Motor neuron (in vitro differentiated cells): Measurements from ENCODE around the gene FLNB. TPM values are rescaled to one million over a fixed set of nuclear protein-coding genes. Genes with fewer than 3 reads are reported as not detected.
A peak's percentile ranks its signal among the peaks of the same experiment; 100 is the strongest.

ENCODE experiments used
- ATAC-seq, 8 experiments: fragments of 200-7000 bp; cut with Tn5 transposase; replicated peaks in 6 of 8; 2 replicates each; pipeline ENCODE4 v1.8.0; 2021; ENCODE audit warnings: mild to moderate bottlenecking in 8 of 8, moderate library complexity in 8 of 8
- H3K27ac ChIP-seq, 2 donors: fragments of 250-450 bp; sonication (Bioruptor Pico); 2 replicates each; pipeline ENCODE4 v1.9.0; 2021; ENCODE audit warnings: antibody characterized with exemption in 2 of 2, mild to moderate bottlenecking in 2 of 2, moderate library complexity in 1 of 2
- H3K4me1 ChIP-seq, 2 donors: fragments of 250-450 bp; sonication (Bioruptor Pico); replicated peaks in 1 of 2; 2 replicates each; pipeline ENCODE4 v1.6.1; 2021; ENCODE audit warnings: antibody characterized with exemption in 2 of 2, mild to moderate bottlenecking in 2 of 2, moderate library complexity in 1 of 2
- H3K4me3 ChIP-seq, 5 donors: fragments of 250-450 bp; sonication (Bioruptor Pico); 2 replicates each; pipeline ENCODE4 v1.9.0; 2021; ENCODE audit warnings: antibody characterized with exemption in 5 of 5, mild to moderate bottlenecking in 5 of 5, moderate library complexity in 4 of 5
- WGBS, 10 experiments: fragments of 450-650 bp; shearing (Covaris generic); methylation state at CpG; one replicate each; pipeline ENCODE4 v1.0.0; 2022; 5-methylcytosine and 5-hydroxymethylcytosine counted together
- in situ Hi-C, 9 experiments: fragments of 400-800 bp; cut with MboI; loops; one replicate each; pipeline ENCODE4 v1.15.0; 2021; ENCODE audit warnings: low sequenced_read_pairs in 9 of 9, low pct_unique_long_range_greater_than_20kb in 2 of 9; ENCODE audit not compliant: unreplicated experiment in 9 of 9
- total RNA-seq, 8 experiments: library from RNA; unstranded; fragments of 300-600 nt; gene quantifications; 2 replicates each; pipeline versions ENCODE4 v1.2.3 to v1.2.4, GENCODE V29; 2022

Gene FLNB
- 100 to 1,000 TPM in 3 of 8 experiments, 10 to 100 TPM in 4, 1 to 10 TPM in 1; 8.3 to 310 (median 53.5) TPM for total RNA-seq

GRCh38 chr3:58008141-58009025 is at the start of gene FLNB:
Gene FLNB (plus strand): TSS chr3:58008422. CDS start chr3:58008565, 143 bp downstream.
- in situ Hi-C loops, result no loop called here
- WGBS, 10 experiments, result 0 to 3% methylated on average over 2 to 20 of the region's 91 CpGs; no CpG with 5 or more reads in 8 of the 10 experiments
- Histone ChIP-seq H3K4me1 (peaks cover 10 to 13% of the 10 kb centered on the region in 2 donors), H3K27ac (peak within 1 kb of the TSS; percentile 28 to 42), H3K4me3 (peak within 1 kb of the TSS; percentile 75 to 97 (median 95))
- ATAC-seq, result peak; percentile 47 to 89 (median 84)

GRCh38 chr3:57958642-57959422 is 49.4 kb upstream of the FLNB start:
- in situ Hi-C loops, result no loop called here
- Histone ChIP-seq H3K4me3 (no peak overlapping the region), H3K27ac (no peak overlapping the region), H3K4me1 (no peaks in the 10 kb centered on the region)
- peak in 3 of 8 experiments; percentile 53 to 74 (median 67) for ATAC-seq
- 10 to 100% (median 33%) methylated on average over 2 to 9 of the region's 13 CpGs; no CpG with 5 or more reads in 5 of the 10 experiments for WGBS, 10 experiments

- H3K4me3 ChIP-seq, result no peak overlapping the region
- H3K27ac ChIP-seq, result no peak overlapping the region
- 2 to 91% (median 76%) methylated on average over 4 to 14 of the region's 19 CpGs; no CpG with 5 or more reads in 1 of the 10 experiments for WGBS, 10 experiments
- ATAC-seq, result peak in 3 of 8 experiments; percentile 49 to 60 (median 51)
- no peaks in the 10 kb centered on the region for H3K4me1 ChIP-seq
- in situ Hi-C loops, result no loop called here
Observed at GRCh38 chr3:57959423-57960173, 48.6 kb upstream of the FLNB start.

GRCh38 chr3:57960174-57960505 is 48.1 kb upstream of the FLNB start:
- H3K4me1 ChIP-seq, result no peaks in the 10 kb centered on the region
- in situ Hi-C loops, result no loop called here
- WGBS, 10 experiments, result 5 to 86% (median 67%) methylated on average over 1 to 3 of the region's 4 CpGs; no CpG with 5 or more reads in 4 of the 10 experiments
- H3K27ac ChIP-seq, result no peak overlapping the region
- no peak overlapping the region for H3K4me3 ChIP-seq
- no peak for ATAC-seq

GRCh38 chr3:57961177-57961827 is 46.9 kb upstream of the FLNB start:
- Histone ChIP-seq H3K4me3 (no peak overlapping the region), H3K4me1 (no peaks in the 10 kb centered on the region), H3K27ac (no peak overlapping the region)
- 80 to 100% (median 90%) methylated on average over 1 to 16 of the region's 21 CpGs; no CpG with 5 or more reads in 4 of the 10 experiments for WGBS, 10 experiments
- no peak for ATAC-seq
- in situ Hi-C loops, result no loop called here

GRCh38 chr3:57961828-57962447 is 46.3 kb upstream of the FLNB start:
- WGBS, 10 experiments, result 50 to 80% (median 58%) methylated on average over 1 to 3 of the region's 5 CpGs; no CpG with 5 or more reads in 3 of the 10 experiments
- peak in 2 of 8 experiments; percentile 2 to 9 for ATAC-seq
- Histone ChIP-seq H3K4me3 (no peak overlapping the region), H3K4me1 (no peaks in the 10 kb centered on the region), H3K27ac (no peak overlapping the region)
- in situ Hi-C loops, result no loop called here

GRCh38 chr3:57962448-57962834 is 45.8 kb upstream of the FLNB start:
- Histone ChIP-seq H3K4me3 (no peak overlapping the region), H3K4me1 (no peaks in the 10 kb centered on the region), H3K27ac (no peak overlapping the region)
- in situ Hi-C loops, result no loop called here
- WGBS, 10 experiments, result 67 to 100% (median 89%) methylated on average over 1 to 5 of the region's 6 CpGs; no CpG with 5 or more reads in 1 of the 10 experiments
- no peak for ATAC-seq

- no peak for ATAC-seq
- H3K4me1 ChIP-seq, result no peaks in the 10 kb centered on the region
- in situ Hi-C loops, result no loop called here
Observed at GRCh38 chr3:57963811-57964346, 44.3 kb upstream of the FLNB start.

GRCh38 chr3:57966829-57967228 is 41.4 kb upstream of the FLNB start:
- 0 to 71% (median 54%) methylated on average over 1 to 4 of the region's 4 CpGs; no CpG with 5 or more reads in 2 of the 10 experiments for WGBS, 10 experiments
- ATAC-seq, result no peak
- H3K27ac ChIP-seq, result no peak overlapping the region
- in situ Hi-C loops, result no loop called here
- no peaks in the 10 kb centered on the region for H3K4me1 ChIP-seq
- no peak overlapping the region for H3K4me3 ChIP-seq

More at GRCh38 chr3:57963811-57964346, 44.3 kb upstream of the FLNB start:
- WGBS, 10 experiments, result 40 to 100% (median 91%) methylated on average over 1 to 6 of the region's 7 CpGs; no CpG with 5 or more reads in 2 of the 10 experiments
- Histone ChIP-seq H3K4me3 (no peak overlapping the region), H3K27ac (no peak overlapping the region)

GRCh38 chr3:57967590-57967989 is 40.6 kb upstream of the FLNB start:
- no peak for ATAC-seq
- Histone ChIP-seq H3K27ac (no peak overlapping the region), H3K4me1 (peaks cover 0 to 5% of the 10 kb centered on the region in 2 donors), H3K4me3 (no peak overlapping the region)
- in situ Hi-C loops, result no loop called here
- WGBS, 10 experiments, result 75 to 100% (median 88%) methylated on average over 1 to 8 of the region's 9 CpGs; no CpG with 5 or more reads in 1 of the 10 experiments

- no peak overlapping the region for H3K27ac ChIP-seq
- ATAC-seq, result no peak
- in situ Hi-C loops, result no loop called here
- H3K4me1 ChIP-seq, result peaks cover 0 to 8% of the 10 kb centered on the region in 2 donors
- WGBS, 10 experiments, result 56 to 100% (median 95%) methylated on average over 1 to 5 of the region's 5 CpGs; no CpG with 5 or more reads in 3 of the 10 experiments
- H3K4me3 ChIP-seq, result no peak overlapping the region
Observed at GRCh38 chr3:57968501-57968900, 39.7 kb upstream of the FLNB start.
